ENCODE results near the gene TLR6. TPM values are rescaled to one million over a fixed set of nuclear protein-coding genes. Genes with fewer than 3 reads are reported as not detected.
A peak's percentile ranks its signal among the peaks of the same experiment; 100 is the strongest.

The TLR6 gene
- total RNA-seq, 1 donor from 2014 or later = 1.9 TPM

DNA sequence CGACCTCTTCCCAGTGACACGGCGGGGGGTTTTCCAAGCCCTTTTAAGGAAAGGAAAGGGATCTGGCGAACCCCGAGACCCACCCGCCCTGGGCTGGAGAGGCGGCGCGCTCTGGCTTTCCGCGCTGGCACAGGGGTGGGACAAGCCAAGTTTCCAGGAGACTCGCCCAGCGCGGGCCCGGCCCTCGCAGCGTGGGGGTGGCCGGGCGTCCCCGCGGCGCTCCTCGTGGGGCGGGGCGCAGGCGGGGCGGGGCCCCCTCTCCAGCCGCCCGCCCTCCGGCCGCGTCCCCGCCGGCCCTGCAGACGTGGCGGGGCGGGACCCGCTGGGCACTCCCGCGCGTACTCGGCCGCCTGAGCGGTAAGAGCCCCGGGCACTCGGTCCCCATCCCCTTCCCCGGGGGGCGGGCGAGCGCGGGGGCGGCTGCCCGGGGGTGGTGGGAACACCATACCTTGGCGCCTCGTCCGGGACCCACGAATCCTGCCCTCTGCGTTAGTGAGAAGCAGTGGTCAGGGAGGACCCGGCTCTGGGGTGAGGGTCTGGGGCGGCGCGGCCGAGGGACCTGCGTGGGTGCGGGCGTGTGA is 11.0 kb upstream of the TLR6 start, which contains the start of gene FAM114A1:
Gene FAM114A1 (plus strand): TSS at position 329 of the 581 bp plus-strand sequence. CDS start 10,273 bp downstream, outside the sequence.
- DNase-seq = peak; percentile 93

DNA sequence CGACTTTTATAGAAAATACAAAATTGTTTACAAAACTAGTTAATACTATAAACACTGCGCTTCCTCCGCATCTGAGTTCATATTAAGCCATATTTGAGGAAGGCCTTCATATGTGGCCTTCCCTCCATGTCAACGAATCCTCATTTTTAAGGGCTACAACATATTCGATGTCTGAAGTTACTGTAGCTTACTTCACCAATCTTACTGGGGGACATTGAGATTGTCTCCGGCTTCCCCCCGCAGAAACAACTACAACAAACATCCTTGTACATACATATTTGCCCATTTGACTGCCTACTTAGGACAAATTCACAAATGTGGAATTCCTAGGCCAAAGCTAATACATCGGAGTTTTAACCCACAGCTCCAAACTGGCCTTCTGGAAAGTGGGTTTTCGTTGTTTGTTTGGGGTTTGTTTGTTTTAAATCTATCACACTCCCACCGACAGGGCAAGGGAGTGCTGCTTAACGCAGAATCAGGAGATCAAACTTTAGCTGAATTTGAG is 10.4 kb upstream of the TLR6 start:
- no peak for DNase-seq

- no peak for DNase-seq
Measured at GRCh38 chr4:38865445-38865844, 8.8 kb upstream of the TLR6 start.

GRCh38 chr4:38861791-38862190 is 5.2 kb upstream of the TLR6 start:
- DNase-seq = no peak

DNA sequence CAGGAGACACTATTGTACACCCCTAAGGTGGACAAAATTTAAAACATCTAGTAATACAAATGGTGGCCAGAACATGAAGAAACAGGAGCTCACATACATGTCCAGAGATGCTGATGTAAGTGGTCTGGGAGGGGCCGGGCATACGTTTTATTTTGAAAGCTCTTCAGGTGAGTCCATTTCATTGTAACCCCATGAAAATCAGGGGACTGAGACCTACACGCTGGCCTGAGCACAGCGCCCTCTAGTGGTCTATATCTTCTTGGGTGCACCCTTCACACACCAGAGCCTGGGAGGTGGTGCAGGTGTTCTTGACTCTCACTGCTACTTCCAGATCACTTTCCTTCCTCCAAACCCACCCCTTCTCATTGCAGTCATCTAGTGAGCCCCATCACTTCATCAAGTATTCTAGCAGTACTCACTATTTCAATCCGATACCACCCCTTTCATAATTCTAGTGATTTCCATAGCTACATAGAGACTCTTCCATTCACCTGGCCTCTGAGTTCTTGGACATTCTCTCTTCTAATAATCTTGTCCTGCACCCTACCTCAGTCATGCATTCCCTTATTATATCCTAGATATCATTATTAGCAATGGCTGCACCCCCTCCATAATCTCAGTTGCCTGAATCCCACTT is 4.3 kb upstream of the TLR6 start:
- DNase-seq = no peak

DNA sequence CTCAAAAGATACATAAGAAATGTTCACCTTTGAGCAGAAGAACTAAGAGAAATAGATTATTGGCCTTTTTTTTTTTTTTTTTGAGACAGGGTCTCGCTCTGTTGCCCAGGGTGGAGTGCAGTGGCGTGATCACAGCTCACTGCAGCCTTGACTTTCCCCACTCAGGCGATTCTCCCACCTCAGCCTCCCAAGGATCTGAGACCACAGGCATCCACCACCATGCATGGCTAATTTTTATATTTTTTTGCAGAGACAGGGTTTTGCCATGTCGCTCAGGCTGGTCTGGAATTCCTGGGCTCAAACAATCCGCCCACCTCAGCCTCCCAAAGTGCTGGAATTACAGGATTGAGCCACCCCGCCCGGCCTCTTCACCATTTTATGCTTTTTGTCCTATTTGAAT is 2.9 kb upstream of the TLR6 start:
- DNase-seq = no peak

GRCh38 chr4:38858097-38858420 is 1.4 kb upstream of the TLR6 start:
- DNase-seq = no peak

DNA sequence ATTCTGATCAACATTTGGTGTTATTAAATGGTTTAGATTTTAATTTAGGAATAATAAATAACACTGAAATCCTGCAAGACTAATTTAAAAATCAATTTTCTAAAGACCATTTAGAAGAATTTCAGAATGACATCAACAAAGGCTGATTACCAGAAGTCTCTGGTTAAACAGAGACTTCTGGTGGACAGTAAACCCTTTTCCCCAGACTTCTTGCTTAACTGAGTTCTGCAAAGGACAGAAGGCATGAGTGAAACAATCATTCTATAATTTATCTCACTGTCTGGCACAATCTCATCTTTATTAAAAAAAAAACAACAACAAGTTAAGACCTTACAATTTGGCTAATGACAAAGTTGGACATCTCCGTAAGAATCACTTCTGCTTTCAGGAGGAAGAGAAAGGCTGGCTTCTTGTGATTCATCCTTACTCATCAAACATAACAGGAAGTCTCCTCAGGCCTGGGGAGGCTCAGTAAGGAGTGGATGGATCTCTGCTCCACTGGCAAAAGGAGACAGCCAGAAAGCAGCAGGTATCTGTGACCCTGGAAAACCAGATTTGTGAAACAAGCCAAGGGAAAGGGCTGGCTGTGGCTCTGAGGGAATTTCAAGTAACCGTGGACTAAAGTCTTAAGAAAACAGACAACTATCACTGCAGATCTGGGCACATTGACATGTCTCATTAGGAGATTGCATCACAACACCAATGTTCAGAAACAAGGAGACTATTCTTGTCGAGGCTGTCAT is 908 bp upstream of the TLR6 start:
- DNase-seq = no peak

GRCh38 chr4:38856046-38856445 is 571 bp downstream of the TLR6 start:
- no peak for DNase-seq

DNA sequence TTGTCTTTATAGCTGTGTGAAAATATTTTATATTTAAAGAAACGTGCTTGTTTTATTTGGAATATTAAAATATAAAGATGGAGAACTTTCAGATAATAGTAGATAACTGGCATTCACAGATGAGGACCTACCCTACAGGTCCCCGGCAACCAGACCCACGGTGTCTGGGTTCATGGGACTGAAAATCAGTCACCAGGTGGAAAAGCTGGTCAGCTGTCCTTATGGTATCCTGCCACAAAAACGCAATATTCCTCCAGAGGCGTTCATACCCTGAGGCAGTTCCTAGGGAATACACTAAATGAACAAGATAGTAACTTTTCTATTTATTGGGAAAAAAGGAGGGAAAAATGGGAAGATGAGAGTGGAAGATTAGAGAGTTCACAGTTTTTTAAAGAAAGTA is 1.2 kb downstream of the TLR6 start:
- DNase-seq = no peak

DNA sequence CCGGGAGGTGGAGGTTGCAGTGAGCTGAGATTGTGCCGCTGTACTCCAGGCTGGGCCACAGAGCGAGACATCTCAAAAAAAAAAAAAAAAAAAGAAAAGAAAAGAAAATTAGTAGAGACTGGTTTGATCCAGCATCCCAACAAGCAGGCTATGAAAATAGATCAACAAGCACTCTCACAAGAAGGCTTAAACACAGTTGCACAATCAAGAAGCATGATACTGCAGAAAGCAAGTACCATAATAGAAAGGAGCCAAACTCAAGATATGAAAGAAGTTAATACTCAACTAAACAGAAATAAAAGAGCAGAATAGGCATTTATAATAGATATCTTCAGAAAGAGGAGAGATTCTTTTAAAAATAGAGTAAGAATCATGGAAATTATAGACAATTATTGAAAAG is 10.6 kb downstream of the TLR6 start:
- no peak for DNase-seq

- no peak for DNase-seq
Measured at GRCh38 chr4:38842994-38843393, 13.6 kb downstream of the TLR6 start.

DNA sequence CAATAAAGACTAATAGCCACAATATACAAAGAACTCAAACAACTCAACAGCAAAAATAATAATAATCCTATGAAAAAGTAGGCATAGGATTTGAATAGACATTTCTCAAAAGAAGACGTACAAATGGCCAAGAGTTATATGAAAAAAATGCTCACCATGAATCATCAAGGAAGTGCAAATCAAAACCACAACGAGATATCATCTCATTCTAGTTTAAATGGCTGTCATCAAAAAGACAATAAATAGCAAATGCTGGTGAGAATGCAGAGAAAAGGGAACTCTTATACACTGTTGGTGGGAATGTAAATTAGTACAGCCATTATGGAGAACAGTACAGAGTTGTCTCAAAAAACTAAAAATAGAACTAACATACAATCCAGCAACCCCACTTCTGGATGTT is 18.8 kb downstream of the TLR6 start:
- DNase-seq = no peak

- no peak for DNase-seq
Measured at GRCh38 chr4:38837334-38837733, 19.3 kb downstream of the TLR6 start.

- DNase-seq = no peak
Measured at GRCh38 chr4:38834570-38834969, 22.0 kb downstream of the TLR6 start.

DNA sequence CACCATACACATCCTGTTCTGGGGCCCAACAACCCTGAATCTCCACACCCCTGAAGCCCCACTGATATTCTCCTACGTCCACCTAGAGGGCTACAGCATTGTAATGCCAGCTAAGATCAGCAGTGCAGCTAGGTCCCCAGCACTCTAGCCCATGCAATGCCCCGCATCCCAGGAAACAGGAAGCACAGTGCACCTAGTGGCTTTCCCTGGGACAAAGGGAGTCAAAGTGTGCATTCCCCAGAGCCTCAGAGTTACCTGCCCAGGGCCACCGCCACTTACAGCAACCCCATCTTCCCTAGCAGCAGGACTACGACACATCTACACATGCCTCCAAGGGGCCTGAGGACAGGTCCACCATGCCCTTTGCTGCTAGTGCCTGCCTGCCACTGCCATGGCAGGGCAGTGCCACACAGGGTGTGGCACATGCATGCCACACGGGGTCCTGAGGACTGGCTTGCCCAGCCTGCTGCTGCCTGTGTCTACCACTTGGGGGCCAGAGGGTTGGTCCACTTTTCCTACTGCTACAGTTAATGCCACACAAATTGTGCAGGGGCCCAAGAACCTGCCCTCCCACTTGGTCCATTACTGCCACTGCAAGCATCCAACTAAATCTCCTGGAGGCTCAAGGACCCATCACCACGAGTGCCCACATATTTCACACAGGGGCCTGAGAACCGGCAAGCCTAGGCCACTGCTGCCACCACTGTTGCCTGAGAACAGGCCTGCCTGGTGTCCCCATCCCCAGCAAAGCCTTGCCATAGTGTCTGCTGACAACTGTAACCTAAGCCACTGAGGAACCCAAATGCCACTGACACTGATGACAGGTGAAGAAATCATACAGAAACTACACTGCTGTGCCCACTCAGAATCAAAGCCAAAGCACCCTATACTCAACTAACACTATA is 23.7 kb downstream of the TLR6 start:
- DNase-seq = no peak

DNA sequence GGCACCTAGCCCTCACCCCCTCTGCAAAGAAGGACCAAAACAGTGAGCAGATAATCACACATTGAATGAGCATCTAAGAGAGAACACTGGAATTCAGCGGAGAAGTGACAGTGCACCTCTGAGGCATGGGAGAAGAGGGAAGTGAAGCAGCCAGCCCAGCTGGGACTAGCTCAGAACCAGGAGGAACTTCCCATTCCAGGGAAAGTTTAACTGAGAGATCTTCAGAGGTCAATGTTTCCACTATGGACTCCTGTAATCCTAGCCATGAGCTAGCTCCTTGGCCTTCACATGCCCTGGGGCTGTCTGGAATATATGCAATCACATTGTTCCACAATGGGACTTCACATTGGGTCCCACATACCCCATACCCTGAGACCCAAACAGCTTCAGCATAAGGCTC is 24.4 kb downstream of the TLR6 start:
- DNase-seq = no peak

DNA sequence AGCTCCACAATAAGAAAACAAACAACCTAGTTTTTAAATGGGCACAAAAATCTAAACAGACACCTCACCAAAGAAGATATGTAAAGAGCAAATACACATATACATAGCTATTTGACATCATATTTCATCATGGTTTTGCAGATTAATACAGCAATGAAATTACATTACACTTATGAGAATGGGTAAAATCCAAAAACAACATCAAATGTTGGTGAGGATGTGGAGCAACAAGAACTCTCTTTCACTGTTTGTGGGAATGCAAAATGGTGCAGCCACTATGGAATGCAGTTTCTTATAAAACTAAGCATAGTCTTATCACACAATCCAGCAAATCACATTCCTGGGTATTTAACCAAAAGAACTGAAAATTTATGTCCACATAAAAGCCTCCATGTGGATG is 25.0 kb downstream of the TLR6 start:
- no peak for DNase-seq

- DNase-seq = no peak
Measured at GRCh38 chr4:38829237-38829636, 27.4 kb downstream of the TLR6 start.

DNA sequence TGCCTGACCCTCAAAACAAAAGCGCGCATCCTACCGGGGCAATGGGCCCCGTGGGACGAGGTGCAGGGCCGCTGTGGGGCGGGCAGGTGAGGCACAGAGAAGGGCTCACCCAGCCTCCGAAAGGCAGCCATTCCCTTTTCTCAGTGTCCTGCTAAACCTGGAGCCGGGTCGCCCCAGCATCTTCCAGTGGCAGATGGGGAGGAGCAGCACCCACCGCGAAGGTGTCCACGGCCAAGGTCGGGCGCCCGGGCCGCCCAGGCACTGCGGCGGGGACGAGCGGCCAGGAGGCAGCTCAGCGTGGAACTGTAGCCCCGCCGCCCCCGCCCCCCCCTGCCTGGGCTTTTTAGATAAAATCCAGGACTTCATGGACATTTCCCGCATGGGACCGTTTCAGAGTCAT is 32.9 kb downstream of the TLR6 start:
- no peak for DNase-seq

DNA sequence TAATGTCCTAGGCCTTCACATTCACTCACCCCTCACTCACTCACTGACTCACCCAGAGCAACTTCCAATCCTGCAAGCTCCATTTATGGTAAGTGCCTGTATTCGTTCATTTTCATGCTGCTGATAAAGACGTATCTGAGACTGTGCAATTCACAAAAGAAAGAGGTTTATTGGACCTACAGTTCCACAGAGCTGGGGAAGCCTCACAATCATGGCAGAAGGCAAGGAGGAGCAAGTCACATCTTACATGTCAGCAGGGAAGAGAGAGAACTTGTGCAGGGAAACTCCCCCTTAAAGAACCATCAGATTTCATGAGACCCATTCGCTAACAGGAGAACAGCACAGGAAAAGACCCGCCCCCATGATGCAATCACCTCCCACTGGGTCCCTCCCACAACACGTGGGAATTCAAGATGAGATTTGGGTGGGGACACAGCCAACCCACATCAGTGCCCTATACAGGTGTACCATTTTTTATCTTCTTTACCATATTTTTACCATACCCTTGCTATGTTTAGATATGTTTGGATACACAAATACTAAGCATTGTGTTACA is 33.8 kb downstream of the TLR6 start:
- no peak for DNase-seq

DNA sequence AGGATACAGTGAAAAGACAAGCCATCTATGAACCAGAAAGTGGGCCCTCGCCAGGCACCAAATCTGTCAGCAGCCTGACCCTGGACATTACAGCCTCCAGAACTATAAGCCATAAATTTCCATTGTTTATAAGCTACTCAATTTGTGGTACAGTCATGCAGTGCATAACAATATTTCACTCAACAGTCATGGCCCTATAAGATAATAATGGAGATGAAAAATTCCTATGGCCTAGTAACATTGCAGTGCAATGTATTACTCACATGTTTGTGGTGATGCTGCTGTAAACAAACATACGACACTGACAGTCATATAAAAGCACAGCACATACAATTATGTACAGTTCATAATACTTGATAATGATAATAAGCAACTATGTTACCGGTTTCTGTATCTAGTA is 34.9 kb downstream of the TLR6 start:
- DNase-seq = no peak

Measured in tongue (tissue), 2 donors.